Liver (tissue), 3 donors: ENCODE results near the gene TOLLIP.

ENCODE experiments used
- GABPA ChIP-seq, 2 donors: IDR thresholded peaks in 1 of 2; conservative IDR thresholded peaks in 1 of 2; 2 replicates each; pipeline ENCODE4 v1.6.1; 2016; ENCODE audit warnings: antibody characterized with exemption in 2 of 2, mild to moderate bottlenecking in 1 of 2, moderate library complexity in 1 of 2
- TF ChIP-seq, protein P1 (sequence below): fragments of 150-350 bp; IDR thresholded peaks from 2 replicates; pipeline ENCODE4 v1.5.1; 2017; ENCODE audit warnings: improper control_type of control experiment, low read depth, low read length; ENCODE audit not compliant: missing input control
- donor health status: healthy.
- donor health status: healthy.

DNA sequence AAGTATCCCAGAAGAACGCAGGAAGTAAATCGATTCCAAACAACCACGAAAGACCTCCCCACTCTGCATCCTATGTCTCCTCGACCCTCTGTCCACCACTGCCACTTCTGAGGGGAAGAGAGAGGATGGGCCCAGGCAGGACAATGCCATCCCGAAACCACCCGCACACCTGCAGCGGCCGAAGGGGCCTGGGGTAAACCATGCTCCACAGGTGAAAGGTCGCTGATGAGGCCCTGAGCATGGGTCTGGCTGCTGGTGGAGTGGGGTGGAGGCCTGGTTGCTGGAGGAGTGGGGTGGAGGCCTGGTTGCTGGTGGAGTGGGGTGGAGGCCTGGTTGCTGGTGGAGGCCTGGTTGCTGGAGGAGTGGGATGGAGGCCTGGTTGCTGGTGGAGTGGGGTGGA lies 13.1 kb downstream of the TOLLIP start:
- TF ChIP-seq GABPA (IDR thresholded peaks at IDR 0.05 in 1 of 2, conservative IDR thresholded peaks at IDR 0.05 in 1 of 2), result no peak
- TF ChIP-seq, protein P1, sequence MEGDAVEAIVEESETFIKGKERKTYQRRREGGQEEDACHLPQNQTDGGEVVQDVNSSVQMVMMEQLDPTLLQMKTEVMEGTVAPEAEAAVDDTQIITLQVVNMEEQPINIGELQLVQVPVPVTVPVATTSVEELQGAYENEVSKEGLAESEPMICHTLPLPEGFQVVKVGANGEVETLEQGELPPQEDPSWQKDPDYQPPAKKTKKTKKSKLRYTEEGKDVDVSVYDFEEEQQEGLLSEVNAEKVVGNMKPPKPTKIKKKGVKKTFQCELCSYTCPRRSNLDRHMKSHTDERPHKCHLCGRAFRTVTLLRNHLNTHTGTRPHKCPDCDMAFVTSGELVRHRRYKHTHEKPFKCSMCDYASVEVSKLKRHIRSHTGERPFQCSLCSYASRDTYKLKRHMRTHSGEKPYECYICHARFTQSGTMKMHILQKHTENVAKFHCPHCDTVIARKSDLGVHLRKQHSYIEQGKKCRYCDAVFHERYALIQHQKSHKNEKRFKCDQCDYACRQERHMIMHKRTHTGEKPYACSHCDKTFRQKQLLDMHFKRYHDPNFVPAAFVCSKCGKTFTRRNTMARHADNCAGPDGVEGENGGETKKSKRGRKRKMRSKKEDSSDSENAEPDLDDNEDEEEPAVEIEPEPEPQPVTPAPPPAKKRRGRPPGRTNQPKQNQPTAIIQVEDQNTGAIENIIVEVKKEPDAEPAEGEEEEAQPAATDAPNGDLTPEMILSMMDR, result no peak
